GM12878 (cell line): ENCODE results near the gene TMEM132C. TPM values are rescaled to one million over a fixed set of nuclear protein-coding genes. Genes with fewer than 3 reads are reported as not detected.

ENCODE experiments used
- ATAC-seq: fragments of 200-7000 bp; cut with Tn5 transposase; 3 replicates; pipeline ENCODE4 v1.9.1; 2020; ENCODE audit warnings: mild to moderate bottlenecking, moderate library complexity
- BruUV-seq: library from RNA; stranded (reverse); fragments of 400-500 nt; replicated peaks from 2 replicates; lab custom pipeline; 2021; lab: Mats Ljungman, UMichigan
- CTCF ChIA-PET: fragments of 300-600 bp; sonication (Branson Sonifier 250); formaldehyde crosslinking; extraction: SDS; loops from one replicate; lab custom pipeline; 2021; ENCODE audit warnings: inconsistent platforms; lab: Yijun Ruan, JAX
- POLR2A ChIA-PET: fragments of 350-600 bp; formaldehyde crosslinking; extraction: SDS; loops from one replicate; lab custom pipeline; 2021; ENCODE audit warnings: inconsistent platforms; lab: Charles Lee
- RAD21 ChIA-PET: fragments of 300-600 bp; sonication (Branson Sonifier 250); formaldehyde crosslinking; loops from one replicate; lab custom pipeline; 2023; ENCODE audit warnings: antibody characterized with exemption; ENCODE audit not compliant: unreplicated experiment; lab: Charles Lee
- SMC1A ChIA-PET: fragments of 300-600 bp; sonication (Branson Sonifier 250); formaldehyde crosslinking; loops from one replicate; lab custom pipeline; 2023; ENCODE audit not compliant: unreplicated experiment, uncharacterized antibody; lab: Charles Lee
- DNase-seq: peaks from one replicate; pipeline ENCODE4 v3.0.0-alpha.2; 2011; ENCODE audit warnings: low read depth, low spot score
- FAIRE-seq: peaks from 3 replicates; lab custom pipeline; 2011; peaks lifted over from hg19 to GRCh38; lab: Jason Lieb, UNC
- H2AFZ ChIP-seq: 2 replicates; pipeline ENCODE4 v1.6.0; 2011; ENCODE audit warnings: low read depth, low read length, control low read depth; ENCODE audit not compliant: control insufficient read depth
- H3K27ac ChIP-seq: 2 replicates; pipeline ENCODE4 v1.5.1; 2011; ENCODE audit warnings: control low read depth; ENCODE audit not compliant: control insufficient read depth, insufficient read depth
- H3K27me3 ChIP-seq, 2 experiments: replicated peaks in 1 of 2; 2 replicates each; pipeline versions ENCODE4 v1.6.0 to v1.6.1; 2011; ENCODE audit warnings: low read length in 1 of 2; ENCODE audit not compliant: control insufficient read depth in 2 of 2, insufficient read depth in 2 of 2
- H3K36me3 ChIP-seq, 2 experiments: 2 replicates each; pipeline ENCODE4 v1.5.1; 2011; ENCODE audit warnings: low read length in 1 of 2; ENCODE audit not compliant: control insufficient read depth in 2 of 2, insufficient read depth in 2 of 2
- H3K4me1 ChIP-seq: 2 replicates; pipeline ENCODE4 v1.6.1; 2011; ENCODE audit warnings: mild to moderate bottlenecking, low read length, moderate library complexity, mixed read lengths; ENCODE audit not compliant: control insufficient read depth, insufficient read depth
- H3K4me2 ChIP-seq: 2 replicates; pipeline ENCODE4 v1.6.0; 2011; ENCODE audit warnings: control low read depth; ENCODE audit not compliant: control insufficient read depth, insufficient read depth
- H3K4me3 ChIP-seq: fragments of 200-600 bp; sonication (generic); 2 replicates; pipeline ENCODE4 v1.5.1; 2016
- H3K79me2 ChIP-seq: 2 replicates; pipeline ENCODE4 v1.6.0; 2011; ENCODE audit warnings: low read length; ENCODE audit not compliant: control insufficient read depth, insufficient read depth
- H3K9ac ChIP-seq: 2 replicates; pipeline ENCODE4 v1.8.0; 2011; ENCODE audit warnings: low read length, control low read depth, mixed read lengths; ENCODE audit not compliant: control insufficient read depth, insufficient read depth
- H3K9me3 ChIP-seq: replicated peaks from 3 replicates; pipeline ENCODE4 v1.5.1; 2011; ENCODE audit warnings: mild to moderate bottlenecking, low read length; ENCODE audit not compliant: control insufficient read depth, insufficient read depth
- H4K20me1 ChIP-seq: 2 replicates; pipeline ENCODE4 v1.6.0; 2011; ENCODE audit not compliant: control insufficient read depth, insufficient read depth
- MTA2 ChIP-seq: fragments of 450-650 bp; IDR thresholded peaks from 2 replicates; pipeline ENCODE4 v1.6.1; 2016; ENCODE audit warnings: low read depth, mild to moderate bottlenecking, moderate library complexity
- NFYA ChIP-seq: IDR thresholded peaks from 2 replicates; pipeline ENCODE4 v1.6.1; 2011; ENCODE audit warnings: low read depth, mild to moderate bottlenecking, low read length, improper control_type of control experiment, borderline replicate concordance
- POLR2A ChIP-seq: IDR thresholded peaks from 2 replicates; pipeline ENCODE4 v1.6.1; 2011; ENCODE audit warnings: low read depth, mild to moderate bottlenecking, low read length
- WGBS: methylation state at CpG from one replicate; pipeline ENCODE4 v1.1.6; 2016; ENCODE audit warnings: low lambda C conversion rate; ENCODE audit not compliant: insufficient replicate concordance, insufficient coverage; ENCODE audit errors: missing lambda C conversion rate; 5-methylcytosine and 5-hydroxymethylcytosine counted together
- in situ Hi-C: fragments of 300-500 bp; cut with MboI; formaldehyde crosslinking; loops from 9 replicates; pipeline ENCODE4 v1.14.3; 2018; ENCODE audit warnings: mixed read lengths
- intact Hi-C: fragments of 100-400 bp; cut with micrococcal nuclease; formaldehyde crosslinking; loops from one replicate; pipeline ENCODE4 v1.14.2; 2022; ENCODE audit not compliant: unreplicated experiment
- polyA plus RNA-seq, 11 experiments: library from polyadenylated mRNA; depleted of rRNA in 4 of 11; unstranded in 6 of 11; stranded (reverse) in 5 of 11; fragments of >200 nt; fragmentation: Nextera tagmentation in 4 of 11; fragmentation: Illumina TruSeq in 1 of 11; extraction: Ambion mirVana in 4 of 11; extraction: Trizol in 1 of 11; gene quantifications; 1 replicate in 1 of 11; 2 replicates in 10 of 11; pipeline versions ENCODE4 v1.2.1 to v1.2.3, GENCODE V29; 2011 to 2016; ENCODE audit warnings: inconsistent platforms in 2 of 11, missing spikeins in 2 of 11, low read depth in 1 of 11
- total RNA-seq, 4 experiments: library from RNA; depleted of rRNA in 3 of 4; stranded (reverse); fragments of >200 nt in 3 of 4; fragmentation: Illumina TruSeq in 1 of 4; extraction: Trizol in 1 of 4; gene quantifications; 2 replicates each; pipeline versions ENCODE4 v1.2.1 to v1.2.3, GENCODE V29; 2013 to 2021
- TF ChIP-seq, protein P1 (sequence below): fragments of 450-650 bp; formaldehyde crosslinking; IDR thresholded peaks from 2 replicates; pipeline ENCODE4 v1.5.0; 2022; ENCODE audit warnings: mild to moderate bottlenecking, missing genetic modification characterization

The TMEM132C gene
- total and polyA plus RNA-seq, 10 of the 15 experiments (the other 5 are each of a cell fraction or from before 2014, with no cell fraction given), result not detected

DNA sequence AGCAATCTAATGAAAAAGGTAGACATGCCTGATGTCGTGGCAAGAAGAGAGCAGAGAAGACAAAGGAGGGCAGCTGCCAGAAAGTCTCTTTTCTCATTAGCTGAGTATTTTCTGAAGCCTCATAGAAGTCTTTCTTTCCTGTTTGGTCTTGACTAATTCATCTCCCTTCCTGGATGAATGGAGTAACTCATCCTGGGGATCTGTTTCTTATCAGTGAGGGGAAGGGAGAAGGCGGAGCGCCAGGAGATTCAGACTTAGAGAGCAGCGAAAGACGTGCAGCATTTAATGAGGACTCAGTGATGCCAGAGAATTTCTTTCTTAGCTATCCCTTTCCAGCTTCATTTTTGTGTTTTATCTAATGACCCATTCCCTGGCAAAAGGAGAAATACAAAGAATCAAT, 467.4 kb downstream of the TMEM132C start (continued):
- TF ChIP-seq, protein P1, sequence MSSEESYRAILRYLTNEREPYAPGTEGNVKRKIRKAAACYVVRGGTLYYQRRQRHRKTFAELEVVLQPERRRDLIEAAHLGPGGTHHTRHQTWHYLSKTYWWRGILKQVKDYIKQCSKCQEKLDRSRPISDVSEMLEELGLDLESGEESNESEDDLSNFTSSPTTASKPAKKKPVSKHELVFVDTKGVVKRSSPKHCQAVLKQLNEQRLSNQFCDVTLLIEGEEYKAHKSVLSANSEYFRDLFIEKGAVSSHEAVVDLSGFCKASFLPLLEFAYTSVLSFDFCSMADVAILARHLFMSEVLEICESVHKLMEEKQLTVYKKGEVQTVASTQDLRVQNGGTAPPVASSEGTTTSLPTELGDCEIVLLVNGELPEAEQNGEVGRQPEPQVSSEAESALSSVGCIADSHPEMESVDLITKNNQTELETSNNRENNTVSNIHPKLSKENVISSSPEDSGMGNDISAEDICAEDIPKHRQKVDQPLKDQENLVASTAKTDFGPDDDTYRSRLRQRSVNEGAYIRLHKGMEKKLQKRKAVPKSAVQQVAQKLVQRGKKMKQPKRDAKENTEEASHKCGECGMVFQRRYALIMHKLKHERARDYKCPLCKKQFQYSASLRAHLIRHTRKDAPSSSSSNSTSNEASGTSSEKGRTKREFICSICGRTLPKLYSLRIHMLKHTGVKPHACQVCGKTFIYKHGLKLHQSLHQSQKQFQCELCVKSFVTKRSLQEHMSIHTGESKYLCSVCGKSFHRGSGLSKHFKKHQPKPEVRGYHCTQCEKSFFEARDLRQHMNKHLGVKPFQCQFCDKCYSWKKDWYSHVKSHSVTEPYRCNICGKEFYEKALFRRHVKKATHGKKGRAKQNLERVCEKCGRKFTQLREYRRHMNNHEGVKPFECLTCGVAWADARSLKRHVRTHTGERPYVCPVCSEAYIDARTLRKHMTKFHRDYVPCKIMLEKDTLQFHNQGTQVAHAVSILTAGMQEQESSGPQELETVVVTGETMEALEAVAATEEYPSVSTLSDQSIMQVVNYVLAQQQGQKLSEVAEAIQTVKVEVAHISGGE (CRISPR knock-in tag), result no peak
- TF ChIP-seq, all 136 proteins: peak for 0

DNA sequence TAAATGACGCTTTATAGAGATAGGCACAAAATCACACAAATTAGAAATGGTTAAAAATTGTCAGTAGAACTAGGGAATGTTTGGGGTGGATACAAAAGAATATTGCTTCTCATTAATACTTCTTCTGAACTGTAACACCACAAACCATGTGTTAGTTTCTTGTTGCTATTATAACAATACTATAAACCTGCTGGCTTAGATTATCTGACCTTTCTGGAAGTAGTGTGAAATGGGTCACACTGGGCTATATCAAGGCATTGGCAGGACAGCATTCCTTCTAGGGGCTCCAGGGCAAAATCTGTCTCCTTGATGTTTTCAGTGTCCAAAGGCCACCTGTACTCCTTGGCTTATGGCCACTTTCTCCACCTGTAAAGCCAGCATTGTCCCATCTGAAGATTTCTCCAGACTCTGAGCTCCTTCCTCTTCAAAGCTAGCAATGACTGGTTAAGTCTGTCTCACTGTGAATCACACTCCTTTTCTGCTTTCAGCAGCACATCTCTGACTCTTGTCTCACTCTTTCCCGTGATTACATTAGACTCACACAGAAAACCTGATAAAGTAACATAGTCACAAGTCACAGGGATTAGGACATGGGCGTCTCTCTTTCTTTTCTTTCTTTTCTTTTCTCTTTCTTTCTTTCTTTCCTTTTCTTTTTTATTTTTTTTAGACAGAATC, 470.5 kb downstream of the TMEM132C start:
- Histone ChIP-seq H3K27ac (no peak overlapping the region), H3K79me2 (no peaks in the 10 kb centered on the region)
- CTCF ChIA-PET, result no interaction called here

More for the DNA sequence above, 470.5 kb downstream of the TMEM132C start:
- no peak overlapping the region for H3K4me3 ChIP-seq
- no peak overlapping the region for H3K9ac ChIP-seq
- intact Hi-C loops, result no loop called here
- in situ Hi-C loops, result no loop called here
- no peak for DNase-seq
- peak; percentile 23 for FAIRE-seq
- no TSS peak for BruUV-seq
- H3K9me3 ChIP-seq, result no peaks in the 10 kb centered on the region; the same call in 2 of the 3 replicates
- 0 out of 4 replicates have a peak, but pooled peaks cover 0 to 2% of the 10 kb centered on the region in 2 experiments for H3K27me3 ChIP-seq
- whole genome bisulfite sequencing, result 11% methylated on average over 3 of the region's 3 CpGs
- no peaks in the 10 kb centered on the region for H4K20me1 ChIP-seq
- ChIA-PET POLR2A (no interaction called here), SMC1A (interaction anchor here (1.3 kb wide), 1 partner anchor 9 kb away, joined by 3 read pairs; no protein-coding TSS in a partner anchor), RAD21 (no interaction called here)
- no peak overlapping the region for H3K4me2 ChIP-seq
- ATAC-seq, result no peak
- H2AFZ ChIP-seq, result no peak overlapping the region
- H3K4me1 ChIP-seq, result no peaks in the 10 kb centered on the region
- H3K36me3 ChIP-seq, result no peaks in the 10 kb centered on the region
- TF ChIP-seq NFYA, result no peak
- no peak for TF ChIP-seq POLR2A
- TF ChIP-seq MTA2, result peak; percentile 23; the same call in 1 of the 2 replicates
- TF ChIP-seq, all 136 proteins: peak for 1
